Spleen (tissue), 11 donors: Measurements from ENCODE around the gene ZNF621. TPM values are rescaled to one million over a fixed set of nuclear protein-coding genes. Genes with fewer than 3 reads are reported as not detected.

Experiments used
- DNase-seq: peaks from one replicate; pipeline ENCODE4 v3.0.0-alpha.2; 2020
- H3K27ac ChIP-seq, 8 donors: fragments of 200-600 bp; sonication (generic) in 7 of 8; 1 replicate in 4 of 8; 2 replicates in 4 of 8; pipeline versions ENCODE4 v1.5.0 to v1.8.0; 2016 to 2021; ENCODE audit warnings: inconsistent platforms in 4 of 8, mild to moderate bottlenecking in 4 of 8, moderate library complexity in 1 of 8
- H3K27me3 ChIP-seq, 7 donors: fragments of 200-600 bp; sonication (generic) in 6 of 7; replicated peaks in 1 of 7; 1 replicate in 4 of 7; 2 replicates in 3 of 7; pipeline versions ENCODE4 v1.5.0 to v1.8.0; 2016 to 2021; ENCODE audit warnings: inconsistent platforms in 3 of 7, mild to moderate bottlenecking in 1 of 7
- H3K36me3 ChIP-seq, 6 donors: fragments of 200-600 bp; sonication (generic) in 5 of 6; 1 replicate in 4 of 6; 2 replicates in 2 of 6; pipeline versions ENCODE4 v1.5.0 to v1.8.0; 2016 to 2021; ENCODE audit warnings: inconsistent platforms in 2 of 6
- H3K4me1 ChIP-seq, 6 donors: fragments of 200-600 bp; sonication (generic) in 5 of 6; 1 replicate in 3 of 6; 2 replicates in 3 of 6; pipeline versions ENCODE4 v1.5.0 to v1.8.0; 2016 to 2021; ENCODE audit warnings: inconsistent platforms in 3 of 6
- H3K4me3 ChIP-seq, 8 donors: fragments of 200-600 bp; sonication (generic) in 7 of 8; 1 replicate in 4 of 8; 2 replicates in 4 of 8; pipeline versions ENCODE4 v1.5.0 to v1.8.0; 2016 to 2021; ENCODE audit warnings: inconsistent platforms in 4 of 8, mild to moderate bottlenecking in 4 of 8, moderate library complexity in 2 of 8
- H3K9me3 ChIP-seq, 8 donors: fragments of 200-600 bp; sonication (generic) in 7 of 8; 1 replicate in 4 of 8; 2 replicates in 4 of 8; pipeline versions ENCODE4 v1.5.0 to v1.8.0; 2016 to 2021; ENCODE audit warnings: inconsistent platforms in 4 of 8
- CTCF ChIP-seq, 11 experiments: fragments of 200-600 bp in 7 of 11; fragments of 450-650 bp in 4 of 11; sonication (generic) in 4 of 11; IDR thresholded peaks in 8 of 11; conservative IDR thresholded peaks in 3 of 11; 1 replicate in 7 of 11; 2 replicates in 4 of 11; pipeline versions ENCODE4 v1.4.0 to v1.8.0; 2016 to 2021; ENCODE audit warnings: antibody characterized with exemption in 11 of 11, inconsistent platforms in 4 of 11, mild to moderate bottlenecking in 1 of 11
- POLR2A ChIP-seq, 3 donors: fragments of 450-650 bp; IDR thresholded peaks; one replicate each; pipeline ENCODE4 v1.5.1; 2017; ENCODE audit warnings: antibody characterized with exemption in 3 of 3, mild to moderate bottlenecking in 1 of 3
- POLR2AphosphoS5 ChIP-seq, 3 donors: sonication (generic); formaldehyde crosslinking; IDR thresholded peaks; one replicate each; pipeline ENCODE4 v1.5.1; 2017; ENCODE audit warnings: antibody characterized with exemption in 3 of 3
- WGBS, 5 donors: extraction: QIAGEN DNeasy Blood & Tissue Kit in 3 of 5; methylation state at CpG; one replicate each; pipeline versions ENCODE4 v1.1.5 to v1.1.7; 2013 to 2018; 5-methylcytosine and 5-hydroxymethylcytosine counted together
- intact Hi-C: fragments of 100-400 bp; cut with DNase I; formaldehyde crosslinking; loops from one replicate; pipeline ENCODE4 v1.15.0; 2023; ENCODE audit warnings: low total_unique reads
- polyA plus RNA-seq, 3 donors: library from polyadenylated mRNA; stranded (reverse); fragments of 200-250 nt; gene quantifications; one replicate each; pipeline ENCODE4 v1.2.1, GENCODE V29; 2013
- total RNA-seq, 7 donors: library from RNA; depleted of rRNA in 3 of 7; stranded (reverse); fragments of >200 nt in 3 of 7; fragmentation: NEBNext Ultra II Directional in 4 of 7; extraction: Animal tissue kit (Norgen Biotek cat#: 25700) in 4 of 7; gene quantifications; one replicate each; pipeline versions ENCODE4 v1.1.0 to v1.2.1, GENCODE V29; 2016 to 2021
- donor health status: healthy with polysubstance abuse.
- donor health status: DM: no; HTN: no; CAD: no; lungs with moderate emphysema.
- donor health status: DM: no; HTN: no; CAD: no.
- donor health status: Bipolar disorder and iron deficiency.
- donor health status: healthy.
- donor health status: DM: no; HTN: no; CAD: no.
- donor health status: DM: yes; HTN: yes; CAD: no.

ZNF621 gene
- total and polyA plus RNA-seq, 10 donors = 7.3 to 28.0 (median 21.1) TPM

- H3K36me3 ChIP-seq = no peaks in the 10 kb centered on the region
- intact Hi-C loops = no loop called here
- WGBS, 5 donors = 41 to 59% (median 43%) methylated on average over 2 of the region's 2 CpGs
These were observed 47.8 kb downstream of the ZNF621 start for GRCh38 chr3:40572588-40572987.

GRCh38 chr3:40574050-40574449, 49.3 kb downstream of the ZNF621 start:
- H3K4me3 ChIP-seq = no peak overlapping the region
- no peak overlapping the region for H3K27ac ChIP-seq
- H3K27me3 ChIP-seq = no peaks in the 10 kb centered on the region
- peaks cover 0 to under 1% (median 0%) of the 10 kb centered on the region in 8 donors for H3K9me3 ChIP-seq
- intact Hi-C loops = no loop called here
- 90 to 94% (median 92%) methylated on average over 2 of the region's 2 CpGs for WGBS, 5 donors
- no peak for DNase-seq
- H3K36me3 ChIP-seq = no peaks in the 10 kb centered on the region
- TF ChIP-seq CTCF (IDR thresholded peaks at IDR 0.05 in 8 of 11, conservative IDR thresholded peaks at IDR 0.05 in 3 of 11) = no peak
- TF ChIP-seq POLR2AphosphoS5 (IDR thresholded peaks at IDR 0.05) = no peak
- TF ChIP-seq POLR2A (IDR thresholded peaks at IDR 0.05) = no peak
- H3K4me1 ChIP-seq = no peaks in the 10 kb centered on the region

More at GRCh38 chr3:40572588-40572987, 47.8 kb downstream of the ZNF621 start:
- DNase-seq = no peak
- Histone ChIP-seq H3K4me1 (no peaks in the 10 kb centered on the region), H3K27me3 (no peaks in the 10 kb centered on the region), H3K27ac (no peak overlapping the region), H3K4me3 (no peak overlapping the region), H3K9me3 (peaks cover 0 to 11% (median 3%) of the 10 kb centered on the region in 8 donors)
- TF ChIP-seq POLR2A (IDR thresholded peaks at IDR 0.05) (no peak), CTCF (IDR thresholded peaks at IDR 0.05 in 8 of 11, conservative IDR thresholded peaks at IDR 0.05 in 3 of 11) (no peak), POLR2AphosphoS5 (IDR thresholded peaks at IDR 0.05) (no peak)

DNA sequence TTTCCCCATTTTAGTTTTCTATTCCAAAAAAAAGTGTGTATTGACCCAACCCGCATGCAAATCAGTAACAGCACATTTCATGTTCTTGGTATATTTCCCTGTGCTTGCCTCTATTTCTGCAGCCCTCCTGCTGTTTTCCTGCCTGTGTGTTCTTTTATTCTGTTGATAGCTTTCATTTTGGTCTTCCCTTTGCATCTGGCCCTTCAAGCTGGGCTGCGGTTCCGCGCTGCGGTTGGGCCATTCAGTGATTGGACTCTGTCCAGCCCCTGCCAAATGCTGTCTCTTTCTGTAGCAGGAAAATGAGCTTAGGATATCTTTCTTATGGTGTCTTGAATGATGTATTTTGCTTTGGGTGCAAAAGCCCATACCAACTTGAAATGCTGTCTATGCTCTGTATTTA, 49.9 kb downstream of the ZNF621 start:
- Histone ChIP-seq H3K27me3 (no peaks in the 10 kb centered on the region), H3K9me3 (no peaks in the 10 kb centered on the region), H3K4me1 (no peaks in the 10 kb centered on the region), H3K27ac (no peak overlapping the region), H3K4me3 (no peak overlapping the region), H3K36me3 (no peaks in the 10 kb centered on the region)
- TF ChIP-seq CTCF (IDR thresholded peaks at IDR 0.05 in 8 of 11, conservative IDR thresholded peaks at IDR 0.05 in 3 of 11) (no peak), POLR2A (IDR thresholded peaks at IDR 0.05) (no peak), POLR2AphosphoS5 (IDR thresholded peaks at IDR 0.05) (no peak)
- DNase-seq = no peak
- 78 to 89% (median 84%) methylated on average over 5 of the region's 5 CpGs for WGBS, 5 donors
- intact Hi-C loops = no loop called here

- 67 to 86% (median 81%) methylated on average over 4 of the region's 4 CpGs for WGBS, 5 donors
- Histone ChIP-seq H3K4me3 (no peak overlapping the region), H3K36me3 (no peaks in the 10 kb centered on the region), H3K9me3 (no peaks in the 10 kb centered on the region), H3K27ac (no peak overlapping the region), H3K27me3 (peaks cover 0 to 7% (median 3%) of the 10 kb centered on the region in 7 donors), H3K4me1 (peaks cover 0 to 5% (median 0%) of the 10 kb centered on the region in 6 donors)
- TF ChIP-seq POLR2A (IDR thresholded peaks at IDR 0.05) (no peak), POLR2AphosphoS5 (IDR thresholded peaks at IDR 0.05) (no peak), CTCF (IDR thresholded peaks at IDR 0.05 in 8 of 11, conservative IDR thresholded peaks at IDR 0.05 in 3 of 11) (no peak)
- intact Hi-C loops = no loop called here
- DNase-seq = no peak
These were observed 51.6 kb downstream of the ZNF621 start for GRCh38 chr3:40576396-40576795.
